ENCODE measurements around the gene ASB9. TPM values are rescaled to one million over a fixed set of nuclear protein-coding genes. Genes with fewer than 3 reads are reported as not detected.
"Not testable (repeated sequence)": the region's sequence is repeated elsewhere in the genome, so short reads cannot be mapped to it uniquely, and the experiment has no call there.

The ASB9 gene
- total RNA-seq, 1 donor from 2014 or later, result 2.0 TPM

- Histone ChIP-seq H3K9me3 (no peaks in the 10 kb centered on the region), H3K27ac (no peak overlapping the region), H3K27me3 (no peaks in the 10 kb centered on the region), H3K4me1 (no peaks in the 10 kb centered on the region), H3K4me3 (no peak overlapping the region), H3K36me3 (no peaks in the 10 kb centered on the region)
- intact Hi-C loops (cut with DNase I), result no loop called here
- TF ChIP-seq POLR2AphosphoS5 (IDR thresholded peaks at IDR 0.05; ENCODE audit: insufficient read depth in 1 of 2, low read depth in 1 of 2), result no peak
- TF ChIP-seq CTCF (IDR thresholded peaks at IDR 0.05), result no peak
- TF ChIP-seq POLR2A (IDR thresholded peaks at IDR 0.05), result no peak
- no peak for DNase-seq (ENCODE audit: extremely low spot score in 2 of 2)
These were observed 28.3 kb upstream of the ASB9 start for GRCh38 chrX:15298201-15298600.

- no peak for DNase-seq (ENCODE audit: extremely low spot score in 2 of 2)
- no peak overlapping the region for H3K27ac ChIP-seq
- intact Hi-C loops (cut with DNase I), result no loop called here
These were observed 23.6 kb upstream of the ASB9 start for GRCh38 chrX:15293451-15293850.

GRCh38 chrX:15292861-15293260, 23.0 kb upstream of the ASB9 start:
- Histone ChIP-seq H3K4me1 (no peaks in the 10 kb centered on the region), H3K27ac (no peak overlapping the region), H3K9me3 (no peaks in the 10 kb centered on the region), H3K27me3 (no peaks in the 10 kb centered on the region), H3K4me3 (no peak overlapping the region), H3K36me3 (no peaks in the 10 kb centered on the region)
- no peak for TF ChIP-seq POLR2A (IDR thresholded peaks at IDR 0.05)
- TF ChIP-seq POLR2AphosphoS5 (IDR thresholded peaks at IDR 0.05; ENCODE audit: insufficient read depth in 1 of 2, low read depth in 1 of 2), result no peak
- no peak for TF ChIP-seq CTCF (IDR thresholded peaks at IDR 0.05)
- intact Hi-C loops (cut with DNase I), result no loop called here
- DNase-seq (ENCODE audit: extremely low spot score in 2 of 2), result no peak

More at GRCh38 chrX:15293451-15293850, 23.6 kb upstream of the ASB9 start:
- no peak for TF ChIP-seq POLR2A (IDR thresholded peaks at IDR 0.05)
- TF ChIP-seq POLR2AphosphoS5 (IDR thresholded peaks at IDR 0.05; ENCODE audit: insufficient read depth in 1 of 2, low read depth in 1 of 2), result no peak
- no peak for TF ChIP-seq CTCF (IDR thresholded peaks at IDR 0.05)
- H3K27me3 ChIP-seq, result no peaks in the 10 kb centered on the region
- no peaks in the 10 kb centered on the region for H3K9me3 ChIP-seq
- H3K4me3 ChIP-seq, result no peak overlapping the region
- H3K36me3 ChIP-seq, result no peaks in the 10 kb centered on the region
- H3K4me1 ChIP-seq, result no peaks in the 10 kb centered on the region

- Histone ChIP-seq H3K4me1 (no peaks in the 10 kb centered on the region), H3K9me3 (no peaks in the 10 kb centered on the region), H3K36me3 (no peaks in the 10 kb centered on the region), H3K27ac (no peak overlapping the region), H3K27me3 (no peaks in the 10 kb centered on the region), H3K4me3 (no peak overlapping the region)
- no peak for DNase-seq (ENCODE audit: extremely low spot score in 2 of 2)
- no peak for TF ChIP-seq POLR2AphosphoS5 (IDR thresholded peaks at IDR 0.05; ENCODE audit: insufficient read depth in 1 of 2, low read depth in 1 of 2)
- no peak for TF ChIP-seq CTCF (IDR thresholded peaks at IDR 0.05)
- TF ChIP-seq POLR2A (IDR thresholded peaks at IDR 0.05), result no peak
- intact Hi-C loops (cut with DNase I), result no loop called here
These were observed 7.7 kb upstream of the ASB9 start for GRCh38 chrX:15277604-15278003.

- no peaks in the 10 kb centered on the region for H3K36me3 ChIP-seq
- H3K4me3 ChIP-seq, result no peak overlapping the region
- no peaks in the 10 kb centered on the region for H3K9me3 ChIP-seq
- no peaks in the 10 kb centered on the region for H3K27me3 ChIP-seq
- H3K4me1 ChIP-seq, result no peaks in the 10 kb centered on the region
- no peak overlapping the region for H3K27ac ChIP-seq
- DNase-seq (ENCODE audit: extremely low spot score in 2 of 2), result no peak
- TF ChIP-seq CTCF (IDR thresholded peaks at IDR 0.05) (no peak), POLR2A (IDR thresholded peaks at IDR 0.05) (no peak), POLR2AphosphoS5 (IDR thresholded peaks at IDR 0.05; ENCODE audit: insufficient read depth in 1 of 2, low read depth in 1 of 2) (no peak)
- intact Hi-C loops (cut with DNase I), result no loop called here
These were observed 5.1 kb upstream of the ASB9 start for GRCh38 chrX:15274946-15275345.

- intact Hi-C loops (cut with DNase I); H3K36me3 ChIP-seq; H3K4me3 ChIP-seq; H3K27me3 ChIP-seq; H3K9me3 ChIP-seq; H3K27ac ChIP-seq; DNase-seq (ENCODE audit: extremely low spot score in 2 of 2); H3K4me1 ChIP-seq: not testable (repeated sequence)
These were observed 3.4 kb upstream of the ASB9 start for GRCh38 chrX:15273275-15273674.
